GM21529 (cell line): Measurements from ENCODE around the gene ZNF729.
"Not testable (repeated sequence)": the region's sequence is repeated elsewhere in the genome, so short reads cannot be mapped to it uniquely, and the experiment has no call there.

Experiments
- ATAC-seq: cut with Tn5 transposase; IDR thresholded peaks from one replicate; pipeline ENCODE4 v1.9.1; 2021; ENCODE audit not compliant: unreplicated experiment

ZNF729 gene

DNA sequence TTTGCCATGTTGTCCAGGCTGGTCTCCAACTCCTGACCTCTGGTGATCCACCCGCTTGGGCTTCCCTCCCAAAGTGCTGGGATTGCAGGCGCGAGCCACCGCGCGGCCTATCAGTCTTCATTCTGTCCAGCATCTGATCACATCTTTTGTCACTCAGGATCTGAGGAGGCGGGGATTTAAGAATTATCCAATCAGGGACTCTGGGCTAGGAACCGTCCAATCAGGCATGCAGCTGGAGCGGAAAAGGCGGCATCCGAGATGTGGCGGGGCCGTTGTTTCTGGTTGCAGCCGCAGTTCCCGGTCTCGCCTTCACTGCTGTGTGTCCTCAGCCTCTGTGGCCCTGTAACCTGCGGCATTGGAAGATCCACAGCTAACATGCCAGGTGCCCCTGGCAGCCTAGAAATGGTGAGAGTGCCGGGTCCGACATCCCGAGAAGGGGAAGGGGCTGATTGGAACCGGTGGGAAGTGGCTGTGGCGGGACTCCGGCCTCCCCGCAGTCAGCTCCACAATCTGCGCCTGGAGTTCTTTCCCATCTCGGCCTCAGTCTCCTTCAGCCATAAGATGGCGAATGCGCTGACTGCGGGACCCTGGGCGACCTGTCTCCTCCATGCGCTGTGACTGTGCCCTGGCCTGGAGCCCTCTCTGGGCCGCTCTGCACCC, at the start of gene ZNF729:
Gene ZNF729 (plus strand): TSS at position 291 of the 660 bp plus-strand sequence. CDS start 85 bp downstream, at position 376.
- no peak for ATAC-seq

DNA sequence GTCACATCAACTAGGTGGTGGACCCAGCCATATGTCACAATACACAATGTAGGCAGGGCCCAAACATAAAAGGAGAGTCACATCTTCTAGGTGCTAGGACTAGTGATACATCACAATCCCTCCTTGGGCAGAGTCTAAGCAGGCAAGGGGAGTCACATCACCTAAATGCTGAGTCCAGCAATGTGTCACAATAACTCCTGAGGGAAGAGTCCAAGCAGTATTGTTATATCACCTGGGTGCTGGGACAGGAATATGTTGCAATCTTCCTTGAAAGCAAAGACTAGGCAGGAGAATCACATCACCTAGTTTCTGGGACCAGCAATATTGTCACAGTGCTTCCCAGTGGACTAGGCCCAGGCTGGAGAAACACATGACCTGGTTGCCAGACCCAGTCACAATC, 29.4 kb upstream of the ZNF729 start:
- no peak for ATAC-seq

DNA sequence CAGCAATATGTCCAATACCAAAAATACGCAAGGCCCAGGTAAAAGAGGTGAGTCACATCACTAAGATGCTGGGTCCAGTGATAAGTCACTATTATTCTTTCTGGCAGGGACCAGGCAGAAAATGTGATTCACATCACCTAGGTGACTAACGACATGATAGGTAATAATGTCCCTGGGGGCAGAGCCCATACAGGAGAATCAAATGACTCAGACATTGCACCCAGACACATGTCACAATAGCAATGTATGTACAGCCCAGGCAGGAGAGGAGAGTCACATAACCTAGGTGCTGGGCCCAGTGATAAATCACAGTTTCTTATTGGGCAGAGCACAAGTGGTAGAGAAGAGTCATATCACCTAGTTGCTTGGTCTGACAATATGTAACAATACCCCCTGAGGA, 28.9 kb upstream of the ZNF729 start:
- ATAC-seq, result no peak

DNA sequence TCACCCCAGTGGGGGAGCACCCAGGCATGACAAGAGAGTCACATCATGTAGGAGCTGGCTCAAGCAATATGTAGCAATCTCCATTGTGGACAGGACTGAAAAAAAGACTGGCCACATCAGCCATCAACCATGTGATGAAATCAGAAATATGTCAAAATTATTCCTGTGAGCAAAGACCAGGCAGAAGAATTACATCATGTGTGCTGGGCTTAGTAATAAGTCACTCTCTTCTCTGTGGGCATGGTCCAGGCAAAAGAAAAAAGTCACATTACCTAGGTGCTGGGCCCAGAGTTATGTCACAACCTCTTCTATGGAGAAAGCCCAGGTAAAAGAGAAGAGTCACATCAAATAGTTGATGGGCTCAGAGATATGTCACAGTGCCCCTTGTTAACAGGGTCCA, 28.3 kb upstream of the ZNF729 start:
- ATAC-seq, result no peak

DNA sequence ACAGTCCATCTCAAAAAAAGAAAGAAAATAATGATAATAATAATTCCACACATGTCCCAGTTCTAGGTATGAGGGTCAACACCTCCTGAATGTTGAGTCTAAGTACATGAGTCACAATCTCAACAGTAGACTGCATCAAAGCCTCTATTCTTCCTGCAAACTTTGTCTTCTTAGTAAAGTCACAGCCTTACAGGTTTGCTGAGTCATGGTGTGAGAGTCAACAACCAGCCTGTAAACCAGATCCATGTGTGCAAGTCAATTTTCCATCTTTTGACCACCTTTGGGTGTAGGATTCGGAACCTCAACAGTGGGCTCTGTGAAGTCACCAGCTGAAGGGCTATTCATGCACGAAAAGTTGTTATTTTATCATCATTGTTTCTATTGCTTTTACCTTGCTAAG, 25.7 kb upstream of the ZNF729 start:
- no peak for ATAC-seq

DNA sequence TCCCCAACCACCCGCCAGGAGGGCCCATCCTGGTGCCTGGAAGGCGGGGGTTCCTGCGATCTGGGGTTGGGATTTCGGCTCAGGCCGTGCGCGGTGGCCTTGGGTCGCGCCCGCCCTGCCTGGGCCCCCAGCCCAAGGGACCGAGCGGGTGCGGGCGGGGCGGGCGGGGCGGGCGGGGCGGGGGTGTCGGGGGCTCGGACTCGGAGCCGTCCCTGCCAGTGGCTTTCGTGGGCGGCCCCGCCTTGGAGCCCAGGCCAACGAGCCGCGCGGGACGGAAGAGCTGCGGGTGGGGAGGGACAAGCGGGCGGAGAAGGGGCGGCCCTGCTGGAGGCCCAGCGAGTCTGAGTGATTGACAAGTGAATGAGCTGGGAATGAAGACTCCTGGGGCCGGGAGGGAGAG, 24.6 kb upstream of the ZNF729 start:
- no peak for ATAC-seq

DNA sequence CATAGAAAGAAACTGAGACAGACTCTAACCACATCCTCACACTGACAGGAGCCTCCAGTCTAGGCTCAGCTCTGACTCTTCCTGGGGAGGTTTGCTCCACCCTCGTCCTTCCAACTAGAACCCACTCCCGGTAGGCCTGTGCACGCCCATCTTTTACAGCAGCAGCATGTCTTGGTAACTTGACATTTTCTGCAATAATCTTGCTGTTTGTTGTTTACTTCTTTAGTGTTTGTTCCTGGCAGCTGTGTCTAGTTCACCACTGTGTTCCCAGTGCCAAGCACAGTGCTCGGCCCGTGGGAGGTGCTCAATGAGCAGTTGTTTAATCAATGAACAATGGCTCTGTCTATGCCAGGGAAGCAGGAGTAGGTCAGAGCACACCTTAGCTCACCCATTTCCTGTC, 23.1 kb upstream of the ZNF729 start:
- ATAC-seq, result no peak

DNA sequence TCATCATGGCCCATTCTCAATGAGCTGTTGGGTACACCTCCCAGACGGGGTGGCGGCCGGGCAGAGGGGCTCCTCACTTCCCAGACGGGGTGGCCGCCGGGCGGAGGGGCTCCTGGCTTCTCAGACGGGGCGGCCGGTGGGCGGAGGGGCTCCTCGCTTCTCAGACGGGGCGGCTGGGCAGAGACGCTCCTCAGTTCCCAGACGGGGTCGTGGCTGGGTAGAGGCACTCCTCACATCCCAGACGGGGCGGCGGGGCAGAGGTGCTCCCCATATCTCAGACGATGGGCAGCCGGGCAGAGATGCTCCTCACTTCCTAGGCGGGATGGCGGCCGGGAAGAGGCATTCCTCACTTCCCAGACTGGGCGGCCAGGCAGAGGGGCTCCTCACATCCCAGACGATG, 35.3 kb downstream of the ZNF729 start:
- ATAC-seq, result not testable (repeated sequence)

DNA sequence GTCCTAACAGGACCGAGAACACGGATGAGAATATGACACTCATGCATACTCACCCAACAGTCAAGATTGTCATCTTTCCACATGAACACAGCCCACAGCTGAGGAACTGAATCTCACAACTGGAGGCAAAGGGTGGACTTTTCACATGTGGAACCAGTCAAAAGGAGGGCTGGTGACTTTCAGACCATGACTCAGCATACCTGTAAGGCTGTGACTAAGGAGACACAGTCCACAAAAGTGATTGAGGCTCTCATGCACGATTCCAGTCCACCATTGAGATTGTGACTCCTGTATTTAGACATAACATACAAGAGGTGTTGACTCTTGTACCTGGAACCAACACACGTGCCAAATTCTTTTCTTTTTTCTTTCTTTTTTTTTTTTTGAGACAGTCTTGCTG, 40.0 kb downstream of the ZNF729 start:
- no peak for ATAC-seq

DNA sequence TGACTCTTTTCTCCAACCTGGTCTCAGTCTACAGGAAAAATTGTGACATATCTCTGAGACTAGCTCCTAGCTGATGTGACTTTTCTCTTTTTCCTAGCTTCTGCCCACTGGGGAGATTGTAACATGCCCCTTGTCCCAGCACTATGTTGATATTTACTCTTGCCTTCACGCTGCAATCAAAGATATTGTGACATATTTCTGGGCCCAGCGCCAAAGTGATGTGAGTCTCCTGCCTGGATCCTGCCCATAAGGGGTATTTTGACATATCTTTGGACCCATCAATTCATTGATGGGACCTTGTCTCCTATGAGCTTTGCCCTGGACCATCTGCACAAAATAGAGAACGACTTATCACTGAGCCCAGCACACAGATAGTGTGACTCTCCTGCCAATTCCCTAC, 41.1 kb downstream of the ZNF729 start:
- ATAC-seq, result no peak

DNA sequence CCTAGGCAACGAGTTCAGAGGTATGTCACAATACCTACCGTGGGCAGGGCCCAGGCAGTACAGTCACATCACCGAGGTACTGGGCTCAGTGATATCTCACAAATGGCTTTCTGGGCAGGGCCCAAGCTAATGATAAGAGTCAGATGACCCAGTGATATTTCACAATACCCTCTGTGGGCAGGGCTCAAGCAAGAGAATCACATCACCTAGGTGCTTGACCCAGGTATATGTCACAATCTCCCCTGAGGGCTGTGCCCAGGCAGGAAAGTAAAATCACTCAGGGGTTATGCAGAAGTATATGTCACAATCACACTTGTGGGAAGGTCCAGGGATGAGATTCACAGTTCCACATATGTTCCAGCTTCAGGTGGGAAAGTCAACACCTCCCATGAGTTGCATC, 45.3 kb downstream of the ZNF729 start:
- ATAC-seq, result no peak

DNA sequence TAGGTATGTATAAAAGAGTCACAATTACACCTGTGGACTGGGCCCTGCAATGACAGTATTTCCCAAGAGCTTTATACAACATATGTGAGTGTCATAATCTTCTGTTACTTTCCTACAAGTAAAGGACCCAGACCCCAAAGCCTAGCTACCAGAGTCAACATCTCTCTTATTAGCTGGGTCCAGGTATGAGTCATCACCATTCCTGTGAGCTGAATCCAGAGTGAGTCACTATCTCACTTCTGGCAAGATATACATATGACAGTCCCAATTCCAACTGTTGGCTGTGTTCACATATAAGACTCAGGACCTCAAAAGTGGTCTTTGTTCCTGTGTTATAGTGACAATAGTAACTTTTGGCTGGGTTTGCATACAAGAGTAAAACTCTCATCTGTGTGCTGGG, 46.7 kb downstream of the ZNF729 start:
- ATAC-seq, result no peak

DNA sequence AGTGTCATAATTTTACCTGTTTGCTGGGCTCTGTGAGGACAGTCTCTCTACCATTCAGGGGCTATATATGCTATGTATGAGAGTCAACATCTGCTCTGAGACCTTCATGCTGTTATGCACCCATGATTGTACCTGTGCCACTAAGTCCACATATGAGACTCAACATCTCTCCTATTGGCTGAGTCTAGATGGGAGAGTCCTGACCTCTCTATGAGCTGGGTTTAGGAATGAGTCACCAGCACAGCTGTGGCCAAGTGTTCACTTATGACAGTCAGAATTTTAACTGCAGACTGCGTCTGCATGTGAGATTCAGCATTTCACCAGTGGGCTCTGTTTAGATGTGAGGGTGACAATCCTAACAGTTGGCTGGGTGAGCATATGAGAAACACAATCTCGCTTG, 49.5 kb downstream of the ZNF729 start:
- no peak for ATAC-seq

DNA sequence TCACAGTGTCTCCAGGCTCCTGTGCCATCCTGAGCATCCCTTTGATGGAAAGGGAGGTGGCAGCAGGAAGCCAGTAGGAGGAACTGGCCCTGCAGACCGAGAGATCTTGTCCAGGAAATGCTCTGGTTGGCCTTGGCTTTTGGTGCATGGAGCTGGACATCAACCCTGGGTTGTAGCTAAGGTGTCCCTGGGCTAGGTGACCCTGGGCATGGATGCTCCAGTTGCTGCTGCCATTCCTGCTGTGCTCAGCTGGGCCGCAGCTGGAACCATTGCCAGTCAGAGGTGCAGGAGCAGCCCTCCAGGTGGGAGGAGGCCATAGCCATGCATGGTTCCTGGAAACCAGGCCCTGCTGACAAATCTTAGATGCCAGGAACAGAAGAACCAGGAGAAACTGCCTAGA, 68.4 kb downstream of the ZNF729 start:
- ATAC-seq, result no peak
